AG09309 (cell line): ENCODE data around the gene FKBP6.
"Not testable (repeated sequence)": the region's sequence is repeated elsewhere in the genome, so short reads cannot be mapped to it uniquely, and the experiment has no call there.

ENCODE experiments used
- DNase-seq: peaks from one replicate; pipeline ENCODE4 v3.0.0-alpha.2; 2010; ENCODE audit warnings: low read depth
- H3K4me3 ChIP-seq: 2 replicates; pipeline ENCODE4 v1.5.1; 2011; ENCODE audit warnings: mild to moderate bottlenecking, low read depth, low read length, moderate library complexity; ENCODE audit not compliant: control insufficient read depth
- TF ChIP-seq, protein P1 (sequence below): IDR thresholded peaks from 2 replicates; pipeline ENCODE4 v1.5.1; 2011; ENCODE audit warnings: mild to moderate bottlenecking, low read depth, low read length, inconsistent platforms; ENCODE audit not compliant: insufficient read depth, control insufficient read depth; ENCODE audit errors: missing control alignments

Gene FKBP6

DNA sequence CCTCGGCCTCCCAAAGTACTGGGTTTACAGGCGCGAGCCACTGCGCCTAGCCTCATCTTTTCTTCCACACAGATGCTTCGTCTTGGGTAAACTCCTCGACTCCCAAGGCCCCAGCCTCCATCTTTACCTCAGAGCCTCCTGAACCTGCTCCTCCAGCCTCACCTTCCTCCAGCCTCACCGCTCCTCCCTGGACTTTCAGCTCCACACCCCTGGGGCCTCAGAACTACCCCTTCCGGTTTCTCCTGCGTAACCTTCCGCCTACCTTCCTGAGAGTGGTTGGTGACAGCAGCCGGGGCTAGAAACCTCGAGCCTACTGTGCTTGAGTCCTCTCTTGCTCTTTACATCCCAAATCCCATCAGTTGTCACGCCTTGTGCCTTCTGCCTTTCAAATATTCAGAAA lies 45.8 kb downstream of the FKBP6 start:
- TF ChIP-seq, protein P1, sequence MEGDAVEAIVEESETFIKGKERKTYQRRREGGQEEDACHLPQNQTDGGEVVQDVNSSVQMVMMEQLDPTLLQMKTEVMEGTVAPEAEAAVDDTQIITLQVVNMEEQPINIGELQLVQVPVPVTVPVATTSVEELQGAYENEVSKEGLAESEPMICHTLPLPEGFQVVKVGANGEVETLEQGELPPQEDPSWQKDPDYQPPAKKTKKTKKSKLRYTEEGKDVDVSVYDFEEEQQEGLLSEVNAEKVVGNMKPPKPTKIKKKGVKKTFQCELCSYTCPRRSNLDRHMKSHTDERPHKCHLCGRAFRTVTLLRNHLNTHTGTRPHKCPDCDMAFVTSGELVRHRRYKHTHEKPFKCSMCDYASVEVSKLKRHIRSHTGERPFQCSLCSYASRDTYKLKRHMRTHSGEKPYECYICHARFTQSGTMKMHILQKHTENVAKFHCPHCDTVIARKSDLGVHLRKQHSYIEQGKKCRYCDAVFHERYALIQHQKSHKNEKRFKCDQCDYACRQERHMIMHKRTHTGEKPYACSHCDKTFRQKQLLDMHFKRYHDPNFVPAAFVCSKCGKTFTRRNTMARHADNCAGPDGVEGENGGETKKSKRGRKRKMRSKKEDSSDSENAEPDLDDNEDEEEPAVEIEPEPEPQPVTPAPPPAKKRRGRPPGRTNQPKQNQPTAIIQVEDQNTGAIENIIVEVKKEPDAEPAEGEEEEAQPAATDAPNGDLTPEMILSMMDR, result no peak
- no peak overlapping the region for H3K4me3 ChIP-seq
- DNase-seq, result no peak

DNA sequence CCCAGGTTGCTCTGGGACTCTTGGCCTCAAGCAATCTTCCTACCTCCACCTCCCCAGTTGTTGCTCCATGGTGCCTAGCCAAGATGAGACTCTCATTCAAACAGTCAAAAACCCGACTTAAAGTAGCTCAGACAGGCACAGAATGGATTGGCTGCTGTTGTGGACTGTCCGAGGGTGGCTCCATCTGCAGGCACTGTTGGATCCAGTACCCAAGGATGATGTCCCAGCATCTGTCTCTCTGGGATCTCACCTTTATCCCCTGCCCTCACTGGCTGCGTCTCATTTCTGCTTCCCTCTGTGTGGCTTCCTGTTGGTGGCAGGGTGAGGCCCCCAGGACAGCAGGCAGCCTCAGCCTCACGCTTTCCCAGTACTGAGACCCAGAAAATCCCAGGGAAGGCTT lies 48.3 kb downstream of the FKBP6 start:
- H3K4me3 ChIP-seq, DNase-seq: not testable (repeated sequence)

DNA sequence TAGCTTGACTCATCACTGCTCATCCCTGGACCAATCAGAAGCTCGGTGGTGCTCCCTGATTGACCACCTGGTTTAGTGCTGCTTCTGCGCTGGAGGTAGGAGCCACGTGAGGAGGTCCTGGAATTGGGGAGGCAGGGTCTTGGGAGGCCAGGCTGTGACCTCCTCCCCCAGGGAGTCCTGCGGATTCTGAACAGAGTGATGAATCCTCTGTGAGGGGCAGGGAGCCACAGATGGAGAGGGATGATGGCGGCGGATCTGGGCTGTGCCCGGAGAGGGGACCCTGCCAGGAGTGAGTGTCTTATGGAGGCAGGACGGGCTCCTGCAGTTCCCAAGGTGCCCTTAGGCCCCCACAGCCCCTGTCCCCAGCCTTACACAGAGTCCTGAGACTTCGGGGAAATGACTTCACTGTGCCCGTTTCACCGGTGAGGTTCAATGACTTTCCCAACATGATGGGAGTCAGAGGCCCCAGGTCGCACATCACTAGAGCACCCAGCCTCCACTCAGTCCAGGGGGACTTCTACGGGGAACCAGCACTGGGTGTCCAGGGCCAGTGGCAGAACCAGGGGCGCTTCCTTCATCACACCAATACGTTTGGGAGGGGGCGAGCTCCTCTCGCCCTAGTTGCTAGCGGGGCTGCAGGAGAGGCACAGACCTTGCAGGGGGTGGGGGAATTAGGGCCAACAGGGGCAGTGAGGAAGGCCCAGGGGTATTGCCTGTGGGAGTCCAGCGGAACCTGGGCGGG lies 48.9 kb downstream of the FKBP6 start:
- no peak overlapping the region for H3K4me3 ChIP-seq
- TF ChIP-seq, protein P1, result no peak
- DNase-seq, result no peak

DNA sequence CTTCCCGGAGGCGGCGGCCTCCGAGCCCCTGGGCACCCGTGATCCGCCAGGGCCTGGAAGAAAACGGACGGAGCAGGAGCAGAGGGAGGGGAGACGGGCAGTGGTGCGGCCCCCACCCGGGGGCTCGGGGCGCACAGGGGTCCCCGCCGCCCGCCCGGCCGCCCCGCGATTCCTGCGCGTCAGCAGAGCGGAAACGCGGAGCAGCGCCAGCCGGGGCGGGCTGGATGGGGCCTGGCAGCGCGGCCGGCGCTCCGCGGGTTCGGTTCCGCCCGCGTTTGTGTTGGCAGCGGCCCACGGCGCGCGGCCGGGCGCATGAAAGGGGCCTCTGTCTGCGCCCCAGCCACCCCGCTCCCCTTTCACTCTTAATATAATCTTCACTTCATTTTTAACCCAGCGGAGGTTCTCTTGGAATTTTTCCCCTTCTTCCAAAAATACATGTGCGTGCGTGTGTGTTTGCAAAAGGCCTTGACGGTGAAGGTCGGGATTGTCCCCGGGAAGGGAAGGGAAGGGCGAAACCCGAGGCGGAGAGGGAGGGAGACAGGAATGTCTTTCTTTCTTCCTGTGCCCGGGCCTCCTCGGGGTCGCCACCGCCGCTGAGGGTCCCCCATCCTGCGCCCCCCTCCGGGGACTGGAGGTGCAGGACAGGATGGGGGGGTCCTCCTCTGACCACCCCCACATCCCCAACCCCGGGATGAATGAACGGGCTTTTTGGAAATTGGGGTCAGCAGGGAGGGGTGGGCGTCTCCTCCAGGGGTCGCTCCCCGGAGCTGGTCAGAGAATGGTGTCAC lies 49.6 kb downstream of the FKBP6 start:
- DNase-seq, H3K4me3 ChIP-seq: not testable (repeated sequence)

DNA sequence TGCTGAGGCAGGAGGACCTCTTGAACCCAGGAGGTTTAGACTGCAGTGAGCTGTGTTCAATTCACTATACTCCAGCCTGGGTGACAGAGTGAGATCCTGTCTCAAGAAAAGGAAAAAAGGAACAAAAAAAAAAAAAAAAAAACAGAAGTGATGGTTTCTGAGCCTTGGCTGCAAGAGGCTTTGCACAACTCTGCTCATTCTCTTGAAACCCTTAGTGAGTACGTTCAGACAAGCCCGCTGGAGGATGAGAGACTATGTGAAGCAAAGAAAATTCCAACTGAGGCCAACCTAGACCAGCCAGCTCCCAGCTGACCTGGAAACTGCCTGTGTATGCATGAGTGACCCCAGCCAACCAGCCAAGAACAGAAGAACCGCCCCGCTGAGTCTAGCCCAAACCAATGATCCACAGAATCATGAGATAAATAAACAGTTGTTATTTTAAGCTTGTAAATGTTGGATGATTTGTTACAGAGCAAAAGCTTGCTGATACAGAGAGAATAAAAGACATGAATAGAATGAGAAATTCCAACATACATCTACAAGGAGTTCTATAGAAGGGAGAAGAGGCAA lies 55.1 kb downstream of the FKBP6 start:
- TF ChIP-seq, protein P1, result no peak
- no peak for DNase-seq
- no peak overlapping the region for H3K4me3 ChIP-seq

DNA sequence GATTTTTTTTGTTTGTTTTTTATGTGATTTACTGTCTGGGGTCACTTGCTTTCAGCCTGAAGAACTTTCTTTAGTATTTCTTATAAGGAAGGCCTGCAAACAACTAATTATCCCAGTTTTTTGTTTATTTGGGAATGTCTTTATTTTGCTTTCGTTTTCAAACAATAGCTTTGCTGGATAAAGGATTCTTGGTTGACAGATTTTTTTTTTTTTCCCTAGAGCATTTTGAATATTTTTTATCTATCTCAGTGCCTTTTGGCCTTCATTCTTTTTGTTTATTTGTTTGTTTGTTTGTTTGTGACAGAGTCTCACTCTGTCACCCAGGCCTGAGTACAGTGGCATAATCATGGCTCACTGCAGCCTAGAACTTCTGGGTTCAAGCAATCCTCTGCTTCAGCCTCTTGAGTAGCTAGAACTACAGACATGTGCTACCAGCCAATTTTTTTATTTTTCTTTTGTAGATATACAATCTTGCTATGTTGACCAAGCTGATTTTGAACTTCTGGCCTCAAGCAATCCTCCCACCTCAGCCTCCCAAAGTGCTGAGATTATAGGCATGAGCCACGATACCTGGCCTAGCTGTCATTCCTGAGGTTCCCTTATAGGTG lies 59.4 kb downstream of the FKBP6 start:
- DNase-seq, result no peak
- H3K4me3 ChIP-seq, result no peak overlapping the region
- TF ChIP-seq, protein P1, result no peak

DNA sequence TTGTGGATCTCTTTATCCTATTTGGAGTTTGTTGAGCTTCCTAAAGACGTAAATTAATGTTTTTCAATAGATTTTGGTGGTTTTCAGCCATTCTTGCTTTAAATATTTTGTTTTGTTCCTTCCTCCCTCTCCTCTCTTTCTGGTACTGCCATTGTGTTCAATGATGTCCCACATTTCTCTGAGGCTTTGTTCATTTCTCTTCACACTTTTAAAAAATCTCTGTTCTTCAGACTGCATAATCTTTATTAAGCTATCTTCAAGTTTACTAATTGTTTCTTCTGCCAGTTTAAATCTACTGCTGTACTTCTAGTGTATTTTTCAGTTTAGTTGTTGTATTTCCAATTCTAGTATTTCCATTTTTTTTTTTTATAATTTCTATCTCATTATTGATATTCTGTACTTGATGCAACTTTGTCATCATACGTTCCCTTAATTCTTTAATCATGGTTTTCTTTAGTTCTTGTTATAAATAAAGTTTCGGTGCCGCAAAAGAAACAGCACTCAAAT lies 60.0 kb downstream of the FKBP6 start:
- H3K4me3 ChIP-seq, result no peak overlapping the region
- TF ChIP-seq, protein P1, result no peak

More for the DNA sequence above, 60.0 kb downstream of the FKBP6 start:
- no peak for DNase-seq
